HEK293T (cell line): ENCODE data around the gene APBA2.

Experiments
- CTCF ChIA-PET: fragments of 350-600 bp; formaldehyde crosslinking; extraction: SDS; loops from one replicate; lab custom pipeline; 2021; ENCODE audit warnings: antibody characterized with exemption, inconsistent platforms; lab: Yijun Ruan, JAX
- POLR2A ChIA-PET: fragments of 350-600 bp; formaldehyde crosslinking; extraction: SDS; loops from one replicate; lab custom pipeline; 2020; ENCODE audit warnings: antibody characterized with exemption, inconsistent platforms; lab: Yijun Ruan, JAX
- DNase-seq: peaks from one replicate; pipeline ENCODE4 v3.0.0; 2012; ENCODE audit warnings: mixed read lengths; ENCODE audit errors: extremely low spot score
- ARNT ChIP-seq: fragments of 450-650 bp; IDR thresholded peaks from 2 replicates; pipeline ENCODE4 v1.6.1; 2017; ENCODE audit warnings: mild to moderate bottlenecking
- BHLHE40 ChIP-seq: fragments of 450-650 bp; IDR thresholded peaks from 2 replicates; pipeline ENCODE4 v1.6.1; 2016; ENCODE audit warnings: mild to moderate bottlenecking, moderate library complexity, borderline replicate concordance
- CTBP1 ChIP-seq: fragments of 450-650 bp; IDR thresholded peaks from 2 replicates; pipeline ENCODE4 v1.6.1; 2016; ENCODE audit warnings: borderline replicate concordance
- ELF4 ChIP-seq: fragments of 450-650 bp; IDR thresholded peaks from 2 replicates; pipeline ENCODE4 v1.6.1; 2017; ENCODE audit warnings: antibody characterized with exemption
- FOXA1 ChIP-seq: fragments of 450-650 bp; IDR thresholded peaks from 2 replicates; pipeline ENCODE4 v1.6.1; 2016; ENCODE audit warnings: mild to moderate bottlenecking
- FOXK2 ChIP-seq: fragments of 450-650 bp; IDR thresholded peaks from 2 replicates; pipeline ENCODE4 v1.6.1; 2016; ENCODE audit warnings: mild to moderate bottlenecking
- FOXM1 ChIP-seq: fragments of 450-650 bp; IDR thresholded peaks from 2 replicates; pipeline ENCODE4 v1.6.1; 2017; ENCODE audit warnings: mild to moderate bottlenecking, borderline replicate concordance
- HDGF ChIP-seq: fragments of 450-650 bp; IDR thresholded peaks from 2 replicates; pipeline ENCODE4 v1.6.1; 2017; ENCODE audit warnings: antibody characterized with exemption, borderline replicate concordance
- L3MBTL2 ChIP-seq: fragments of 450-650 bp; conservative IDR thresholded peaks from 2 replicates; pipeline ENCODE4 v1.6.1; 2016; ENCODE audit warnings: mild to moderate bottlenecking
- LEF1 ChIP-seq: fragments of 450-650 bp; IDR thresholded peaks from 2 replicates; pipeline ENCODE4 v1.6.1; 2017; ENCODE audit warnings: mild to moderate bottlenecking, borderline replicate concordance
- NFRKB ChIP-seq: fragments of 450-650 bp; IDR thresholded peaks from 2 replicates; pipeline ENCODE4 v1.6.1; 2016; ENCODE audit warnings: mild to moderate bottlenecking, moderate library complexity
- SP1 ChIP-seq: fragments of 450-650 bp; IDR thresholded peaks from 2 replicates; pipeline ENCODE4 v1.6.1; 2017
- SUZ12 ChIP-seq: fragments of 450-650 bp; IDR thresholded peaks from 2 replicates; pipeline ENCODE4 v1.6.1; 2016; ENCODE audit warnings: mild to moderate bottlenecking
- TARDBP ChIP-seq: fragments of 450-650 bp; IDR thresholded peaks from 2 replicates; pipeline ENCODE4 v1.6.1; 2016
- ZNF384 ChIP-seq: fragments of 450-650 bp; IDR thresholded peaks from 2 replicates; pipeline ENCODE4 v1.6.1; 2016
- TF ChIP-seq, protein P1 (sequence below): fragments of 450-650 bp; IDR thresholded peaks from 2 replicates; pipeline ENCODE4 v1.6.1; 2016

Gene APBA2

GRCh38 chr15:29071232-29071881, 185.6 kb downstream of the APBA2 start:
- TF ChIP-seq ELF4: no peak
- TF ChIP-seq, protein P1, sequence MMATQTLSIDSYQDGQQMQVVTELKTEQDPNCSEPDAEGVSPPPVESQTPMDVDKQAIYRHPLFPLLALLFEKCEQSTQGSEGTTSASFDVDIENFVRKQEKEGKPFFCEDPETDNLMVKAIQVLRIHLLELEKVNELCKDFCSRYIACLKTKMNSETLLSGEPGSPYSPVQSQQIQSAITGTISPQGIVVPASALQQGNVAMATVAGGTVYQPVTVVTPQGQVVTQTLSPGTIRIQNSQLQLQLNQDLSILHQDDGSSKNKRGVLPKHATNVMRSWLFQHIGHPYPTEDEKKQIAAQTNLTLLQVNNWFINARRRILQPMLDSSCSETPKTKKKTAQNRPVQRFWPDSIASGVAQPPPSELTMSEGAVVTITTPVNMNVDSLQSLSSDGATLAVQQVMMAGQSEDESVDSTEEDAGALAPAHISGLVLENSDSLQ: no peak
- no peak for TF ChIP-seq ARNT
- DNase-seq: no peak
- POLR2A ChIA-PET: no interaction called here
- CTCF ChIA-PET: no interaction called here

DNA sequence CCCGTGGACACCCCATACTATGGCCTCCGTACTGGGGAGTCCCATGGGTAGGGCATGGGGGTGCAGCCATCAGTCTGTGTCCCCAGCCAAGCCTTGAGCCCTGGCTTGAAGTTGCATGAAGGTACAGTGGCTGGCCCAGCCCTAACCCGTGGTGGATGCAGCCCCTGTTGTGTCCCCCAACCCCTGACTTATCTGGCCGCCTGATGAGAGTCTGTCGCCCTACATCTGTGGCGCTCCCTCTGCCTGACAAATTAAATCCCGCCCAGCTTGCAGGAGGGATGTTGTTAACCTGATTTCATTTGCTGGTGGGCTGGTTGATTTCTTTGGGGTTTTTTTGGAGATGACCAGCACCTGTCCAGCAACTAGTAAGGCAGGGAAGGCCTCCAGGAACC, 186.1 kb downstream of the APBA2 start:
- no peak for DNase-seq
- POLR2A ChIA-PET: no interaction called here
- CTCF ChIA-PET: no interaction called here
- TF ChIP-seq SUZ12 (no peak), FOXK2 (no peak), ZNF384 (no peak), LEF1 (no peak), FOXA1 (no peak), ELF4 (no peak), TARDBP (no peak), HDGF (no peak), SP1 (no peak), ARNT (no peak), FOXM1 (no peak), BHLHE40 (no peak), NFRKB (no peak), L3MBTL2 (no peak), CTBP1 (no peak)
- TF ChIP-seq, protein P1: no peak

- POLR2A ChIA-PET: no interaction called here
- no peak for DNase-seq
- TF ChIP-seq SP1 (no peak), ELF4 (no peak), FOXM1 (no peak), FOXK2 (no peak)
- CTCF ChIA-PET: no interaction called here
These were observed 186.7 kb downstream of the APBA2 start for GRCh38 chr15:29072444-29072843.

GRCh38 chr15:29074045-29074444, 188.3 kb downstream of the APBA2 start:
- POLR2A ChIA-PET: no interaction called here
- CTCF ChIA-PET: no interaction called here
- DNase-seq: no peak
- no peak for TF ChIP-seq FOXA1
- no peak for TF ChIP-seq SUZ12
- no peak for TF ChIP-seq CTBP1
- TF ChIP-seq BHLHE40: no peak
- TF ChIP-seq ZNF384: no peak
- TF ChIP-seq FOXK2: no peak

GRCh38 chr15:29078541-29078940, 192.8 kb downstream of the APBA2 start:
- POLR2A ChIA-PET: no interaction called here
- no peak for TF ChIP-seq CTBP1
- DNase-seq: no peak
- CTCF ChIA-PET: no interaction called here

GRCh38 chr15:29079479-29079878, 193.7 kb downstream of the APBA2 start:
- DNase-seq: no peak
- no peak for TF ChIP-seq ELF4
- TF ChIP-seq, protein P1: no peak
- TF ChIP-seq HDGF: no peak
- TF ChIP-seq NFRKB: no peak
- no peak for TF ChIP-seq L3MBTL2
- no peak for TF ChIP-seq SP1
- TF ChIP-seq ZNF384: no peak
- TF ChIP-seq FOXK2: no peak
- TF ChIP-seq TARDBP: no peak
- no peak for TF ChIP-seq SUZ12
- TF ChIP-seq CTBP1: no peak
- TF ChIP-seq BHLHE40: no peak
- TF ChIP-seq ARNT: no peak
- no peak for TF ChIP-seq LEF1
- TF ChIP-seq FOXA1: no peak
- no peak for TF ChIP-seq FOXM1
- ChIA-PET POLR2A (no interaction called here), CTCF (no interaction called here)

DNA sequence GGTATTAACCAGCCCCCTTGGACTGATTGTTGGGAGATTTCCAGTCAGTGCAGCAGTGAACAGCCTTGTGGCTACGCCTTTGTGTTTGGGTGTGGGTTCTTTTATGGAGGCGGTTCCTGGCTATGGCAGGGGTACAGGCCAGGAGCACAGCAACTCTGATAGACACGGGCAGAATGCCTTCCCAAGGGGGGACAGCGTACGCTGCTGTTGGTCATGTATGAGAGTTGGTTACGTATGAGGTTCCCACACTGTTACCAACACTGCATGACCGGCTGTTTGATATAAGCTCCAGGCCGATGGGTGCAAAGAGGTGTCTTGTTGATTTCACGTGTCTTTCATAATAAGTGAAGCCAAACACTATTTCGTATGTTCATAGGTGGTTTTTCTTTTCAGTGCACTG, 196.0 kb downstream of the APBA2 start:
- ChIA-PET CTCF (no interaction called here), POLR2A (no interaction called here)
- no peak for DNase-seq
- TF ChIP-seq, protein P1: no peak
- TF ChIP-seq ELF4: no peak
- TF ChIP-seq HDGF: no peak
- TF ChIP-seq FOXM1: no peak
- no peak for TF ChIP-seq L3MBTL2
- TF ChIP-seq SUZ12: no peak
- TF ChIP-seq FOXA1: no peak
- no peak for TF ChIP-seq BHLHE40
- TF ChIP-seq NFRKB: no peak
- no peak for TF ChIP-seq TARDBP
- no peak for TF ChIP-seq ZNF384
- TF ChIP-seq LEF1: no peak
- TF ChIP-seq SP1: no peak
